Stimulated activated CD8-positive, alpha-beta memory T cell treated with anti-CD3 and anti-CD28 coated beads, Interleukin-7, amount 100 ng/mL, for 1 hour (primary cell): Measurements from ENCODE around the gene IL1B.
A peak's percentile ranks its signal among the peaks of the same experiment; 100 is the strongest.
"Not testable (repeated sequence)": the region's sequence is repeated elsewhere in the genome, so short reads cannot be mapped to it uniquely, and the experiment has no call there.

Experiments
- DNase-seq, 2 donors: peaks; one replicate each; pipeline ENCODE4 v3.0.0-alpha.2; 2020; ENCODE audit warnings: low read depth in 2 of 2

Gene IL1B

GRCh38 chr2:112836695-112837117, at the start of gene IL1B:
Gene IL1B, minus strand, starts transcription at chr2:112836779. Its CDS starts 550 bp downstream, at chr2:112836229.
- no peak for DNase-seq

- DNase-seq: no peak
Observed at GRCh38 chr2:112886291-112886690, 49.7 kb upstream of the IL1B start.

DNA sequence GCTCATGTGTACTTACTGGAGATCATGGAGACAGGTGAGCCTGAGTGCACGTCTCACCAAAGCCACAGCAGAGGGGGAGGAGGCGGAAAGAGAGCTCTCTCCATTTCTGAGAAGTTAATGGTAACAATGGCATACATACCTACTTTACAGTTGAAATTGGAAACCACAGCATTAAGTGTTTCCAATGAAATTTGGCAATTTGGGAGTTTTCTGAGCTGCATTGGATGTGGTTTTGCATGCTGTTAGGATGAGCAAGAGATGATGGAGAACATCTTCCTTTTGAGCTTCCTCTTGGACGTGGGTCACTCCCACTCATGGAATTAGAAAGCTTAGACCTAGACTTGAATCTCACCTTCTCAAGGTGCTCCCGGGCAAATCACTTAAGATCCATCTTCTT, 48.9 kb upstream of the IL1B start:
- no peak for DNase-seq

- peak; percentile 12 to 41 for DNase-seq
Observed at GRCh38 chr2:112884869-112885505, 48.4 kb upstream of the IL1B start.

- DNase-seq: no peak
Observed at GRCh38 chr2:112883669-112884068, 47.1 kb upstream of the IL1B start.

GRCh38 chr2:112881217-112881985, 44.8 kb upstream of the IL1B start:
- no peak for DNase-seq

- DNase-seq: no peak
Observed at GRCh38 chr2:112880696-112881095, 44.1 kb upstream of the IL1B start.

GRCh38 chr2:112880091-112880531, 43.5 kb upstream of the IL1B start:
- no peak for DNase-seq

DNA sequence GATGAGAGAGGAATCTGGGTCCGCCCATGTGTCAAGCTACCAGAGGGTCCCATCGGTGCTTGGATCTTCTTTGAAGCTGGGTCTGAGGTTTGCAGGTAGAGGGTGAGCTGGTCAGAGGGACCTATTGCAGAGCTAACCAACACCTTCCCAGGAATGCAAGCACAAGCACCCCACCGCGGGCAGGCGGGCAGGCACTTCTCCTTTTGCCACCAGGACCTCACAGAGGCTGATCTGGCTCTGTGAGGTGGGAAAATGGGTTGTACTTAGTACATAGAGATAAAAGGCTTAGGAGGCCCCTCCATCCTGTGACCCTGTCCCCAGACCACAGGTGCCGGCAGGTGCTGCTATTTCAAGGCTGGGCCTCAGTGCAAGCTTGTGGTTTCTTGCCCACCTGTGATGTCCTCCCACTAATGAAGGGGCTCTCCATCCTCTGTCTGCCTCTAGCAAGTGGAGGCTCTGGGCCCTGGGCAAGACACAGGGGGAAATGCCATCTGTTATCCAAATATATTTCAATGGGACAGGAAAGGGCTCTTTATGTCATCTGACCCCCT, 43.0 kb upstream of the IL1B start:
- no peak for DNase-seq

- DNase-seq: no peak
Observed at GRCh38 chr2:112877423-112877822, 40.8 kb upstream of the IL1B start.

GRCh38 chr2:112876971-112877361, 40.4 kb upstream of the IL1B start:
- no peak for DNase-seq

DNA sequence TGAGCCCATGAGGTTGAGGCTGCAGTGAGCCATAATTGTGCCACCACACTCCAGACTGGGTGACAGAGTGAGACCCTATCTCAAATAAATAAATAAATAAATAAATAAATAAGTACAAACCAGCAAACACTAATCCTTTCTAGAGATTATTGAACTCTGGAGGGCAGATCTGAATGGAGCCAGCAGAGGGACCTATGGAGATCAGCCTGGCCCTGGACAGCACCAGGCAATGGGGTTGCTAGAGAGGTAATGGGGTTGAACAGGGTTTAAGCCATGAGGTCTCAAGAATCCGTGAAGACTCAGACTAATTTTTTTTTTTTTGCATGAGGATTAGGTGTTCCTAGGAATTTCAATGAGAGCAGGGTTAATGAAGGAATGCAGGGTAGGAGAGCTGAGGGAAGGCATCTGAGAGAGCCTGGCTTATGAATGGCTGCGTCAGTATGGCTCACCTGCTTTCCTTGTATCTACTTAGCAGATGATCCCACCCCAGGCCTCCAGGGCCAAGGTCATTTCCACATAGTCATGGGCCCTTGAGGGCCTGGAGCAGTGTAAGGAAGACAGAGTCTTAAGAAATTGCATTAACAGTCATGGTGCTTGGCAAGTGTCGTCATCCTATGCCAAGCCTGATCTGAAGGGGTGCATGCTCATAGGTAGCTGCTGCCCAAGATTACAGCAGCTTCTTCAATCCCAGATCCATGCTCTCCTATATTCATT, 39.8 kb upstream of the IL1B start:
- DNase-seq: no peak

DNA sequence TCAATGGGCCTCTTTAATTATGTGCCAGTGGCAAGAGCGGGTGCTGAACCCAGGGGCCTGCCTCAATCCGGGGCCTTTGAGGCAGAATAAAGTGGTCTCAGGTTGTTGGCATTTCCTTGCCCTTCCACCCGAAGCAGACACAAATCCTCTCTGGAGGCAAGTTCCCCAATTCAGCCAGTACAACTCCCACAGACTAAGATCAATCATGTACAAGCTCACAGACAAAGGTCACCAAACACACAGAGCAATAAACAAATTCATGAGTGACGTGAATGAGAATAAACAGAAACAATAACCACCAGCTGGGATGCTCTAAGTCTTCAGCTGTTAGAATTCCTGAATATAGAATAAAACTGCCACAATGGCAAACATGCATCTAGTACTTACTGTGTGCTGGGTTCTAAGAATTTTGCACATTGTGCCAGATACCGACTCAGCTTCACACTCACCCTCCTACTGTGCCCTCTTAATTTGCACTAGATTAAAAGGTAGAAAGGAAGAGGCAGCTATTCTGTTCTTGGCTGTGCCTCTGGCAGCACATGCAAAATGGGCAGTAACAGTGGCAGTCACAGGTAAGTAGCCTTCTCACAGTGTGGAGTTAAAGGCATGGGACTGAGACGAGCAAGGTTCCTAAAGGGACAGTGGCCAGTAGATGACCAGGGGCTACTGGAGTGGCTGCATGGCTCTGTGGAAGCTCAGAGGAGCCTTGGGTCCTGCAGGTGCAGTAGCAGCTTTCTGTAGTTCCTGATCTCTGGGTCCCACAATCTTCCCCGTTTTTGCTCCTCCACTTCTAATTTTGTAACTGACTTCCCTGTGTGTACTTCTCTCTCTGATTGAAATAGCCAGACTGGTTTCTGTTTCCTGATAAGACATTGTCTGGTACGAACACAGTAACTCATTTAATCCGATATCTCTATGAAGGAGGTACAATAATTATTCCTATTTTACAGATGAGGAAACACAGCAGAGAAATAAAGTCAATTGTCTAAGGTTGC, 34.6 kb upstream of the IL1B start:
- DNase-seq: no peak

DNA sequence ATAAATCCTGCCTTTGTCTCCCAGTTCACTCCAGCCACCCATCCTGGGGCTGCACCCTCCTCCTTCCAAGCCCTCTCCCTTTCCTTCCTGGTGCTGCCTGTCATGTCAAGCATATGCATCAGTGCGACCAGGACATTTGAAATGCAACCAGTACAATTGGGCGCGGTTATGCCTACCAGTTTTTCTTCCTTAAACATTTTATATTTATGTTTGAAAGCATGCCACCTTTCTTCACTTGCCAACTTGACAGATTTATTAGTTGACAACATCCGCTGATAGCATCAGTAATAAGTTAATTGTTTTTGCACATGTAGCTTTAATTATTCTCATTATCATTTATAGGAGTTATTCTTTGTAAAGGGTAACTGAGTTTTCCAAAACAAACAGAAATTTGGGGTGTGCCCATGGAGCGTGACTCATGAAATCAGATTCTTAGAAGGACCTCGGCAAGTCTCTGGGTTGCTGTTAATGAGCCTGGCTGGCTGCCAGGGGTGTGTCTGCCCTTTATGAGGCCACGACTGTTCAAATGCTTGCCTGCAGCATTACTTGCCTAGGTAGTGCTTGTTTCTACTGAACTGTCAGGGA, 32.8 kb upstream of the IL1B start:
- DNase-seq: no peak

DNA sequence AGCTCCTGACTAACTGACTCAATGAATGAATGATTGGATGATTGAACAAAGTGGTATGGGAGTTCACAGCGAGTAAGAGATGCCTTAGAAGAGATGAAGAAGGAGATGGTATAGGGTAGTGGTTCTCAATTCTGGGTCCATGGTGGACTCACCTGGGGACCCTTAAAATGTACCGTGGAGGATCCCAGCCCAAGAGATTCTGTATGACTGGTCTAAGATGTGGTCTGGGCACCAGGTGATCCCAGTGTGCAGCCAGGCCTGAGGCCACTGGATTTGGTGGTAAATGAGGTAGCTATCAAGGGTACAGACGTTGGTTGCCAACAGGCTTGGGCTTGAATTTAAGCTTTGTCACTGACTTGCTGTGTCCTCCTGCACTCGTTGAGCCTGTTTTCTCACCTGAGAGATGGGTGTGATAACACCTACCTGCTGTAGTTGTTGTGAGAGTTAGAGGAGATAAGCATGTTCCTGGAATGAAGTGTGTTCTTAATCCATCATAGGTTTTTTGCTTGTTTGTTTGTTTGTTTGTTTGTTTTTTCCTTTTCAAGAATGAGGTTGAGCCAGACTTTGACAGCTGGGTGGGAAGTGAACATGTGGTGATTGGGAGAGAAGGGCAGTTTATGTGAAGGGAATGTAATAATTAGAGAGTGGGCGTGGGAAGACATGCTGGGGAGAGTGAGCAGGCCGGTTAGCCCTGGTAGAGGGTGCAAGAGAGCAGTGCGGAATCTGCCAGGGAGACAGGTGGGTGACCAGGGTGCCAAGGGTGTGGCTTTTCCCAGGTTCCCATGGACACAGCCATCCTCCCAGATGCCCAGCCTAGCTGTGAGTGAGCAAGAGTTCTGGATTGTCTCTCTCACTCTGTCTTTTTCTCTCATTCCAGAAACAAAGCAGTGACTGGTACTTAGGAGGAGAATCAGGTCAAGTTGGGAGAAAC, 31.4 kb upstream of the IL1B start:
- DNase-seq: no peak

GRCh38 chr2:112866128-112866835, 29.7 kb upstream of the IL1B start:
- DNase-seq: no peak

GRCh38 chr2:112864072-112864471, 27.5 kb upstream of the IL1B start:
- no peak for DNase-seq

DNA sequence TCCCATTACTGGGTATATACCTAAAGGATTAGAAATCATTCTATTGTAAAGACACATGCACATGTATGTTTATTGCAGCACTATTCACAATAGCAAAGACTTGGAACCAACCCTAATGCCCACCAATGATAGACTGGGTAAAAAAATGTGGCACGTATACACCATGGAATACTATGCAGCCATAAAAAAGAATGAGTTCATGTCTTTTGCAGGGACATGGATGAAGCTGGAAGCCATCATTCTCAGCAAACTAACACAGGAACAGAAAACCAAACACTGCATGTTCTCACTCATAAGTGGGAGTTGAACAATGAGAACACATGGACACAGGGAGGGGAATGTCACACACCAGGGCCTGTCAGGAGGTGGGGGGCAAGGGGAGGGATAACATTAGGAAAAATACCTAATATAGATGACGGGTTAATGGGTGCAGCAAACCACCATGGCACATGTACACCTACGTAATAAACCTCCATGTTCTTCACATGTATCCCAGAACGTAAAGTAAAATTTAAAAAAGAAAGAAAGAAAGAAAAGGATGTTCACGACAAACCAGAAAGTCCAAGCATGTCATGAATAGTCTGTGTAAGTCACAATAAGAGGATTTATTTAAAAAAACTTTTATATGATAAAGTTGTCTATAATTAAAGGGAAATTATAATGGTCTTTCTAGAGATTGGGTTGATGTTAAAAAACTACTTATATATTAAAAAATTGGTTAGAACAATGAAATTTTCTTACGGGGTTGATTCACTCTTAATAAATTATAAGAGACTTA, 23.0 kb upstream of the IL1B start:
- DNase-seq: not testable (repeated sequence)
